Omental fat pad (tissue), 4 donors: ENCODE measurements around the gene C2CD4D. TPM values are rescaled to one million over a fixed set of nuclear protein-coding genes. Genes with fewer than 3 reads are reported as not detected.

Experiments used
- ATAC-seq: fragments of 150-250 bp; one replicate; pipeline ENCODE4 v1.9.1; 2016; ENCODE audit warnings: mild to moderate bottlenecking, moderate library complexity; ENCODE audit not compliant: low FRiP score
- DNase-seq: peaks from one replicate; pipeline ENCODE4 v3.0.0-alpha.2; 2019; ENCODE audit warnings: low spot score
- CTCF ChIP-seq, 3 donors: fragments of 450-650 bp; IDR thresholded peaks; one replicate each; pipeline ENCODE4 v1.5.1; 2016 to 2017; ENCODE audit warnings: antibody characterized with exemption in 3 of 3, mild to moderate bottlenecking in 3 of 3, moderate library complexity in 2 of 3
- total RNA-seq, 4 donors: library from RNA; depleted of rRNA; stranded (reverse); fragments of >200 nt; gene quantifications; one replicate each; pipeline ENCODE4 v1.1.0, GENCODE V29; 2016

Gene C2CD4D
- total RNA-seq, 4 donors from 2014 or later = 1.9 TPM; not detected in 3

- DNase-seq (no peak), ATAC-seq (no peak)
- no peak for TF ChIP-seq CTCF (IDR thresholded peaks at IDR 0.05)
Observed at GRCh38 chr1:151807131-151807530, 32.5 kb downstream of the C2CD4D start.

GRCh38 chr1:151806170-151806569 is 33.5 kb downstream of the C2CD4D start:
- ATAC-seq (no peak), DNase-seq (no peak)
- no peak for TF ChIP-seq CTCF (IDR thresholded peaks at IDR 0.05)

GRCh38 chr1:151805066-151805820 is 34.4 kb downstream of the C2CD4D start, which contains the start of gene LINGO4:
Gene LINGO4 (minus strand): TSS chr1:151805419. CDS start chr1:151802704, 2,715 bp downstream.
- DNase-seq (no peak), ATAC-seq (no peak)
- no peak for TF ChIP-seq CTCF (IDR thresholded peaks at IDR 0.05)

- DNase-seq (no peak), ATAC-seq (no peak)
- no peak for TF ChIP-seq CTCF (IDR thresholded peaks at IDR 0.05)
Observed at GRCh38 chr1:151803915-151804314, 35.7 kb downstream of the C2CD4D start.

- ATAC-seq = no peak
- DNase-seq = no peak
- TF ChIP-seq CTCF (IDR thresholded peaks at IDR 0.05) = no peak
Observed at GRCh38 chr1:151803164-151803563, 36.5 kb downstream of the C2CD4D start.

- no peak for TF ChIP-seq CTCF (IDR thresholded peaks at IDR 0.05)
- DNase-seq (no peak), ATAC-seq (no peak)
Observed at GRCh38 chr1:151802372-151802771, 37.2 kb downstream of the C2CD4D start.

- ATAC-seq (no peak), DNase-seq (no peak)
- no peak for TF ChIP-seq CTCF (IDR thresholded peaks at IDR 0.05)
Observed at GRCh38 chr1:151801846-151802245, 37.8 kb downstream of the C2CD4D start.
